Ecto neural progenitor cell (in vitro differentiated cells): ENCODE measurements around the gene HS3ST5.
"Not testable (repeated sequence)": the region's sequence is repeated elsewhere in the genome, so short reads cannot be mapped to it uniquely, and the experiment has no call there.

ENCODE experiments used
- DNase-seq: peaks from one replicate; pipeline ENCODE4 v3.0.0-alpha.2; 2018; ENCODE audit warnings: low spot score

Gene HS3ST5

GRCh38 chr6:114090626-114091025 lies 252.2 kb downstream of the HS3ST5 start:
- no peak for DNase-seq

- no peak for DNase-seq
Measured at GRCh38 chr6:114087496-114087895, 255.3 kb downstream of the HS3ST5 start.

GRCh38 chr6:114085211-114085610 lies 257.6 kb downstream of the HS3ST5 start:
- no peak for DNase-seq

- DNase-seq, result no peak
Measured at GRCh38 chr6:114084327-114084890, 258.4 kb downstream of the HS3ST5 start.

GRCh38 chr6:114083251-114083650 lies 259.6 kb downstream of the HS3ST5 start:
- no peak for DNase-seq

GRCh38 chr6:114081730-114082129 lies 261.1 kb downstream of the HS3ST5 start:
- DNase-seq, result no peak

- no peak for DNase-seq
Measured at GRCh38 chr6:114080891-114081510, 261.8 kb downstream of the HS3ST5 start.

GRCh38 chr6:114080410-114080809 lies 262.4 kb downstream of the HS3ST5 start:
- DNase-seq, result not testable (repeated sequence)

- DNase-seq, result no peak
Measured at GRCh38 chr6:114075777-114076176, 267.0 kb downstream of the HS3ST5 start.

- no peak for DNase-seq
Measured at GRCh38 chr6:114075300-114075699, 267.5 kb downstream of the HS3ST5 start.

GRCh38 chr6:114068771-114069170 lies 274.1 kb downstream of the HS3ST5 start:
- no peak for DNase-seq

GRCh38 chr6:114068116-114068515 lies 274.7 kb downstream of the HS3ST5 start:
- DNase-seq, result no peak

GRCh38 chr6:114064862-114065261 lies 278.0 kb downstream of the HS3ST5 start:
- no peak for DNase-seq

- DNase-seq, result no peak
Measured at GRCh38 chr6:114063956-114064355, 278.9 kb downstream of the HS3ST5 start.

GRCh38 chr6:114062199-114062598 lies 280.6 kb downstream of the HS3ST5 start:
- no peak for DNase-seq

- DNase-seq, result no peak
Measured at GRCh38 chr6:114061741-114062140, 281.1 kb downstream of the HS3ST5 start.

GRCh38 chr6:114061116-114061515 lies 281.7 kb downstream of the HS3ST5 start:
- no peak for DNase-seq

- DNase-seq, result no peak
Measured at GRCh38 chr6:114058435-114058834, 284.4 kb downstream of the HS3ST5 start.

- no peak for DNase-seq
Measured at GRCh38 chr6:114055763-114056162, 287.1 kb downstream of the HS3ST5 start.

GRCh38 chr6:114055349-114055748 lies 287.5 kb downstream of the HS3ST5 start:
- DNase-seq, result no peak

- no peak for DNase-seq
Measured at GRCh38 chr6:114053791-114054190, 289.0 kb downstream of the HS3ST5 start.

- no peak for DNase-seq
Measured at GRCh38 chr6:114052141-114052540, 290.7 kb downstream of the HS3ST5 start.

- DNase-seq, result no peak
Measured at GRCh38 chr6:114051031-114051430, 291.8 kb downstream of the HS3ST5 start.

- no peak for DNase-seq
Measured at GRCh38 chr6:114049367-114049966, 293.4 kb downstream of the HS3ST5 start.
